HG03342 (cell line): ENCODE measurements around the gene WWTR1.
A peak's percentile ranks its signal among the peaks of the same experiment; 100 is the strongest.

Source experiments
- ATAC-seq: cut with Tn5 transposase; IDR thresholded peaks from one replicate; pipeline ENCODE4 v1.9.1; 2021; ENCODE audit warnings: mild to moderate bottlenecking, moderate library complexity; ENCODE audit not compliant: unreplicated experiment

Gene WWTR1

GRCh38 chr3:149655826-149656574, 1.8 kb downstream of the WWTR1 start:
- ATAC-seq: no peak

DNA sequence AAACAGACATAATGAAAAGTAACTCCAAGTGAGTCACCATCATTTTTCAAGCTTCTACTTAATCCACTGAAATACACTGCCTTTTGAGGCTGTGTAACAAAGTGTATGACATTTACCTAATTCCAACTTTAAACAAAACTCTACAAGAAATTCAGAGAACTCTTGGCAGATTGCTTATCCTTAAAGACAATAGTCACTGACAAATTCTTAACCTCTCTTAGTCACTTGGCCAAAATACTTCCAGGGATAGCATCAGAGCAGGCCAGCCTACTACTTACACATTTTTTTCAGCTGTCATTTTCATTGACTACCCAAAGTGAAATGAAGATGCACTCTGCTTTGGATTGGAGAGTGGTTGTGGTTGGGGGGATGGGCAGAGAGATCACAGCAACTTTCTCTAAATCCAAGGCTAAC, 3.6 kb downstream of the WWTR1 start:
- ATAC-seq: no peak

DNA sequence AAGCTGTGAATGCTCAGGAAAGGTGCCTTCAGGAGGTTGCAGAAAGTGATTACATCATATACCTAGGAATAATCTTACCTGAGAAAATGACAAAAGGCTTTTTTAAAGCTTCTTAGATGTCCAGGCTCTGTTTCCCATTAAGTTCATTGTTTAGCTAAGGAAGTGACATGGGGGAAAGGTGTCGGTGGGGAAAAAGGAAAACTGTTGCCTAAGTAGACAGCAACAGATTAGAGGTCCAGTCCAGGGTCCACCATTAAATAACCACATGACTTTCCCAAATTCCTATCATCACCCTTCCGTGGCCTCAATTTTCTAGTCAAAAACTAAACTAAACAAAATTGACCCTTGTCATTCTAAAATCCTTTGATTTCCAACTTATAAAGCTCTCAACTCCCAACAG, 4.3 kb downstream of the WWTR1 start:
- ATAC-seq: no peak

DNA sequence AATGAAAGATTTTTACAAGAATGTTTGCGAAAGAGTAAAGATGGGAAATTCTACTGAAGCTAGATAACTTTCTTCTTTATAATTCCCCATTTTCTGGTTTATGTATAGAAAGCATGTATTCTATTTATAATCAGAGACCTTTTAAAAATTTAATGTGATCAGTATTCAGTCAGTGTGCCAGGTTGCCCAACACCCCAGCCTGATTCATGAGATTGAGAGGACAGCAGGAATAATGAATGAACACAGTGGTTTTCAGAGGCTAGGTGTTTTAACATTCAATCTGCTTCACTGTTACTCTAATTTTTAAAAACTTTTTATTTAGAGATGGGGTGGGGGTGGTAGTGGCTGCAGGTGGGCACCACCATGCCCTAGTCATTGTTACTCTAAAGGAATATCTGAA, 4.7 kb downstream of the WWTR1 start:
- no peak for ATAC-seq

DNA sequence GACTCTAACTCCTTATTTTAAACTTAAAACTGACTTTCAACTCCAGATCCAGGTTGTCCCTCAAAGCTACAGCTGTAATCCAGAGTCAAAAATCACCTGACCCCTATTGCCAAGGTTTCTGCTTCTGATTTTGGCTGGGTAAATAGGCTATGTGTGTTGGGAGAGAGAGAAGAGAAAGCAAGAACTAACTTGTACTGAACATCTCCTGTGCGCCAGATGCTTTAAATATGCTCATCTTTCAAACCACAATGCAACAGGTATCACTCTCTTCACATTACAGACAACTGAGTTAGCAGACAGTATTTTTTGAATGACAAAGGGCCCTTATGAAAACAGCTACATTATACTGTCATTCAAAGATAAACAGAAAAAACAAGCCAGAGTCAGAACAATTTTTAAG, 7.0 kb downstream of the WWTR1 start:
- no peak for ATAC-seq

- no peak for ATAC-seq
These were observed 9.3 kb downstream of the WWTR1 start for GRCh38 chr3:149648525-149648924.

GRCh38 chr3:149647812-149648211, 10.0 kb downstream of the WWTR1 start:
- no peak for ATAC-seq

GRCh38 chr3:149647285-149647684, 10.5 kb downstream of the WWTR1 start:
- ATAC-seq: peak; percentile 58

GRCh38 chr3:149646181-149646766, 11.6 kb downstream of the WWTR1 start:
- ATAC-seq: no peak

- ATAC-seq: no peak
These were observed 13.9 kb downstream of the WWTR1 start for GRCh38 chr3:149643963-149644362.

DNA sequence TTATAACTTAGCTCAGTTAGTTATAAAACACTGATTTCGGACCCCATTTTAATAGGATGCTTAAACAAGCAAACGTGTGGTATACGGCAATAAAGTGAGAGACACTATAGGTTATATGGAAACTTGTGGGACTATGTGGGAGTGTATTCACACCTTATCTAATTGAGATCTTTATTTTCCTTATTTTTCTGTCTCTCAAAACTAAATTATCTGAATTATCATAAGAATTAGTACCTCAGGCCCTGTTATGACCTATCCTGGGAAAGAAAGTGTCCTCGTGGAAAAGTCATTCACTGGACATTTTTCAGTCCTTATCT, 14.4 kb downstream of the WWTR1 start:
- ATAC-seq: no peak

DNA sequence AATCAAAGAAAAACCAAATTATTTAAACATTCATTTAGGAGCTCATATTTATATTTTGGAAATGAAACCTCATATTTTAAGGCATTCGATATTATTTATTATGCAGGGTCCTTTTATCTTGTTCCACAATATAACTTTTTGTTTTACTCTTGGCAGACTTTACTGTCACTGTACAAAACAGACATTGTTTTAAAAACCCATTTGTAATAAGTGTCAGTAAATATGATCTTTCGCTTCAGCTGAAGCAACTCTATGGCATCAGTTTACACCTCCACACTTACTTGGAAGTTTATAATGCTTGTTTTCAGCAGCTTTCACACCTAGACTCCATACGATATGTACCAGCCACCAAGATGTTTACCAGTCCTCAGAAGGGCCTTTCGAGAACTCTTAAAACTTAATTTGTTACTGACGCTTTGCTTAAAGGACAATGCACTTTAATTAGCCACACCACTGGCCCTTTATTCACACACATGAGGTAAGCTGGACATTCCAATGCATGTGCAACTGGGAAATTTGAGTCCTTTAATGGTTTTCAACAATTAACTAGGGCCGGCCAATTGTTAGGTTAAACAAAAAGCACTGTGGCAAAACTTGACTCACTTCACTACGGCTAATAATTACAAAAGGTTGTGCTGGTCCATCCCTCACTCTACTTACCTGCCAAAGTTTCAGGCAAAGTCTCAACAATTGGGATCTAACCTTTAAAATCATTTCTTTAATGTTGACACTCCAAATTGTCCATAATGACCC, 16.7 kb downstream of the WWTR1 start:
- no peak for ATAC-seq

GRCh38 chr3:149639093-149639486, 18.7 kb downstream of the WWTR1 start:
- no peak for ATAC-seq

DNA sequence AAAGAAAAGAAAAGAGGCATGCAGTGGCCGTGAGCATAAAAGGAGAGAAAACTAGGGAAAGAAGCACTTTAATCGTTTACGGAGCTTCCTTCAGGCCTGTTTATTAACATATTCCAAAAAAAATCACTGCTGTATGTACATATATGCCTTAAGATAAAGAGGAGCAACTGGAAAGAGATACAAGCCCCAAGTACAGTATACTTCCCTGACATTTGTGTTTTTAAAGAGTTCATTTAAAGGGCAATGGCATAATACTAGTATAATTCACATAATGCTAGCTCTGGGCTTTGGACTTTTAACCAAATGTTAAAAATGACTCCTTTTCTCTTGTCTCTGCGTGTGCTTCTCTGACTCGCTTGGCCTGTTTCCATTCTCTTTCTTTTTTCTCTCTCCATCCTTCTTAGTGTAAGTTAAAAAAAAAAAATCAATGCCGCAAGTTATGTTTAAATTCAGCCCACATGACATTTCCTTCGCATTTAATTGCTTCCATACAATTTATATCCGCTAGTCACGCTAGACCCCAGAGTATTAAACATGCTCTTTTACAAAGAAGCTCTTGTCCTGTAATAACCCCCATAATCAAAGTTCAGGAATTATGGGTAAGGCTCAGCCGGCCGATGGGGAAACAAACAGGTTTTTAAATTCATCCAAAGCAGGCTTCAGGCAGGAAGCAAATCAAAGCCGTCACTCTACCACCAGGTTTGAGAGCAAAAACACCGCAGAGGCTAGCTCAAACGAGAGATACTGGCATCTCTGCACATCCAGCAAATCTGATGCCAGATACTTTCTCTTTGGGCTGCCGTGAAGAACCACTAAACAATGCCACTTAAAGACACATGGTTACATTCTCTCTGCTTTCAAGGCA, 19.4 kb downstream of the WWTR1 start:
- no peak for ATAC-seq

- no peak for ATAC-seq
These were observed 22.4 kb downstream of the WWTR1 start for GRCh38 chr3:149635396-149635795.

DNA sequence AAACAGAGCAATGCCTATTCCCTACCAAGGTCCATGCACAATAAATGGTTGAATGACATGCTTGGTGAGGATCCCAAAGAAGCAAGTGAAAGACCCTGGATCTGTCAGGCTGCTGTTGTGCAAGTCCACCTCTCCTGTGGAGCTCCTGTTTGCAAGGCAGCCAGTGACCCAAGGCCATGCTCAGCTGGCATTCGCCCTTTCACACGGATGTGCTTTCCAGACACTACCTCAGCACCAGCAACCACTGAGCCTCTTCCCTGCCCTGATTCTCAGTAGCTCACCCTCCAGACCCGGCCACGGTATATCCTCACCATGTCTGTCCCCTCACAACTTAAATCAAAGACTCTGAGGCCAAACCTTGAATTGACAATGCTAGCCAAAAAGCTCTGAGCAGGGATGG, 23.3 kb downstream of the WWTR1 start:
- no peak for ATAC-seq

DNA sequence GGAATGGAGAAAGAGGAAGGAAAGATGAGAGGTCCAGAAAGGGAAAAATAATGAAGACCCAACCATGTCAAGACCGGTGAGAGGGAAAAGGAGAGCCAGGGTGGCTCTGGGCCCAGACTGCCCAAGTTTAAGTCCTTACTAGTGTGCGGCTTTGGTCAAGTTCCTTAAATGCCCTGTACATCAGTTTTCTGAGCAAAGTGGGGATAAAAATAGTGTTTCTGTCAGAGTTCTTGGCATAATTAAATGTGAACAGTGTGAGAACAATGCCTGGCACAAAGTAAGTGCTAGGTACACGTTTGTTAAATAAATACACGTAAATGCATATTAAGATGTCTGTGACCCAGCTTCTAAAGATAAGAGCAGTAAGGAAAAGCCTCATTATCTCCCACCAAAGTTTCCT, 23.8 kb downstream of the WWTR1 start:
- ATAC-seq: no peak

DNA sequence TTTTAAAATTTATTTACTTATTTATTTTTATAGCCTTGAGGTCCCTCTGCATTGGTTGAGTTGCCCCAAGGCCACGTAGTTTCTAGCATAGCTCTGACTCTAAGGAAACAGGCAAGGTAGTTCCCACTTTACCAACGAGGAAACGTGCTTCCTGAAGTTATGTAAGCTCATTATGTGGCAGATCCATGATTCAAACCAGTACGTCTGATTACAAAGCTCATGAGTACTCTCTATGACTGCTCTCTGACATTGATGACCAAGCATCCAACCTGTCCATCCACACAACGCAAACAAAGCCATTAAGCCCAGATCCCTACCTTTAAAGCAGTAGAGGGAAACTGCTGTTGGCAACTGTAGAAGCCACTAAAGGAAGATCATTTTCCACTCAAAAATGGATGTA, 25.6 kb downstream of the WWTR1 start:
- no peak for ATAC-seq

DNA sequence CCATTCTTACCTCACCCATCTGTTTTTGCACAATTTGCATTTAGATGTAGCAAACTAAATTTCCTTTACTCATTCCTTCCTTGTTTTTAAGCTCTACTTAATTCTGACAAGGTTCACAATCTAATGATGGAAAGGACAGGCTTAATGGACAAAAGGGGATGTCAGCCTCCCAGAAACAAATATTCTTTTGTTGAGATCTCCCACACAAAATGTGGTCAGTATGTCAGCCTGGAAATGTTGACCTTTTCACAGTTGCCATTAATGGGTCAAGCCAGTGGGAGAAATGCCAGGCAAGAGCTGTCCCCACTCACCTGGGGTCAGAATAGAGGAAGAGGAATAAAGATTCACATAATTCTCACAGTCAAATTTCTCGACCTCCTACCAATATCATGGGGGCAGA, 27.0 kb downstream of the WWTR1 start:
- ATAC-seq: no peak

GRCh38 chr3:149628957-149629670, 28.7 kb downstream of the WWTR1 start:
- no peak for ATAC-seq

GRCh38 chr3:149626671-149627070, 31.2 kb downstream of the WWTR1 start:
- no peak for ATAC-seq
